HG02981 (cell line): ENCODE data around the gene CUL4B.
"Not testable (repeated sequence)": the region's sequence is repeated elsewhere in the genome, so short reads cannot be mapped to it uniquely, and the experiment has no call there.

Source experiments
- ATAC-seq: cut with Tn5 transposase; IDR thresholded peaks from one replicate; pipeline ENCODE4 v1.9.1; 2021; ENCODE audit warnings: mild to moderate bottlenecking, moderate library complexity; ENCODE audit not compliant: unreplicated experiment

CUL4B gene

DNA sequence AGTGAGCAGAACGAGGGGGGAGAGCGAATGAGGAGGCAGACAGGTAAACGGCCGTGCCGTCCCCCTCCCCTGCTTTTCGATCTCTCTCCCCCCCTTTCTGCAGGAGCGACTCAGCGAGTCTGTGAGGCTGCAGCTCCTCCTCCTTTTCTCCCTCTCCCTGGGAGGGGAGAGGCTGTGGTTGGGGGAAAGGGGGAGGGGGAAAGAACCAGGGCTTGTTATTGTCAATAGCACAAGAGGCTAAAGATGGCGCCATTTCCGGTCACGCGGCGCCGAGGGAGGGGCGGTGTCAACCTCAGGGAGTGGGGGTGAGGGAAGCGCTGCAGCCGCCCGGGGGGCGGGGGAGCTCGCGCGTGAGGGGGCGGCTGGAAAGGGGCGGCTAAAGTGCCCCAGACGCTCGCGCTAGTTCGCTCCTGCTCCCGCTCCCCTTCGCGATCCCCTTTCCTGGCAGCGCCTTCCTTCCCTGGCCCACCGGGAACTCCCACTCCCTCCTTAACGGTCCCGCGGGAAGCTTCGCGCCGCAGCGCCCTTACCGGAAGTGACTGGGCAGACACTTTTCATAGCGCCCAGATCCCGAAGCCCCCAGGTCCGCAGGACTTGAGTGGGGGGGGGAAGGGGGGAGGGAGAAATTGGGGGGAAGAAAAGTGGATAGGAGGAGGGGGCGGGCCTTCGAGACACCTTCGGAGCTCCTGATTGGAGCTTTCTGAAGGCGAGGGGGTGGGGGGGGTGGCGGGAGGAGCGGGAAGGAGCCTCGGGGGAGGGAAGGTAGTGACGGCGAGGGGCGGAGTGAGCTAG lies at the start of gene CUL4B:
TSS of gene CUL4B (minus strand) at position 121 of the 792 bp plus-strand sequence. CDS start 324 bp downstream, outside the sequence.
- peak; percentile 87 for ATAC-seq

DNA sequence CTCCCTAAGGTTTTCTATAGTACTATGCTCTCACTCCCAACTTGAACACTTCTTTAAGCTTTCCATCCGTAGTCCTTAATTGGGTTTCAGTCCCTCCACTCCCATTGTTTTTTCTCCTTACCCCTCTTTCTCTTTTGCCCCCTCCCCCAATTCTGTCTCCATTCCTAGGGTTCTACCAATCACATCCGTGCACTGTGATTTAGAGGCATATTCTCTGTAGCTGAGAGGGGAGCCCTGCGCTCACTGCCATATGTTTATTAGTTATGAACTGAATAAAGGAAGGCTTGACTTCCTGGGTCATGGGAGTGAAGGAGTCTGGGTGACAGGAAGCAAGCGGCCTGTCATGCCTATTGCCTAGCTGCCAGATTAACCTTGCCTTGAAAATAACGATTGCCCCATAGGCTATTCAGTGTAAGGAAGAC lies 43.6 kb upstream of the CUL4B start:
- peak; percentile 66 for ATAC-seq

DNA sequence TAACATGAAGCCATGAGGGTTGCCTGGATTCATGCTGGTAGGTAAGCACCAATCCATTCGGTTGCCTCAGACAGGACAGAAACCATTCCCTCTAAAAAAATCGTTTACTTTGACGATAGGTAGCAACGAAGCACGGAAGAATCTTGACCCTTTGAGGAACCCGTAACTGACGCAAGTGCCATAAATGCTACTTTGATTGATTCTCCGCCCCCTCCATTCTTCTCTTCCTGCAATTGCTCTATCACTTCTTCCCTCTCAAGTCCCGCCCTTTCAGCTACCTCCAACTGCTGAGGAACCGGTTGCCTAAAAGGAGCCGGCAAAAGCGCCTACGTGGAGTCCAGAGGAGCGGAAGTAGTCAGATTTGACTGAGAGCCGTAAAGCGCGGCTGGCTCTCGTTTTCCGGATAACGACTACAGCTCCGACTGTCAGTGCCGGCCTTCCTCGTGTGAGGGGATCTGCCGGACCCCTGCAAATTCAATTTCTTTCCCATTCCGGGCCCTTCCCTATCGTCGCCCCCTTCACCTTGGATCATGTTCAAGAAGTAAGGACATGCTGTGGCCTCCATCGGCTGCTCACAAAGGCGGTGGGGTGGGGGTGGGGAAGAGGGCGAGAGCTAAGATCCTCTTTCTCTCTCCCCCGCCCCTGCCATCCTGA lies 43.1 kb upstream of the CUL4B start, which contains the start of gene MCTS1:
TSS of gene MCTS1 (plus strand) at position 395 of the 654 bp plus-strand sequence. CDS start at position 531, 136 bp downstream.
- ATAC-seq: peak; percentile 93

DNA sequence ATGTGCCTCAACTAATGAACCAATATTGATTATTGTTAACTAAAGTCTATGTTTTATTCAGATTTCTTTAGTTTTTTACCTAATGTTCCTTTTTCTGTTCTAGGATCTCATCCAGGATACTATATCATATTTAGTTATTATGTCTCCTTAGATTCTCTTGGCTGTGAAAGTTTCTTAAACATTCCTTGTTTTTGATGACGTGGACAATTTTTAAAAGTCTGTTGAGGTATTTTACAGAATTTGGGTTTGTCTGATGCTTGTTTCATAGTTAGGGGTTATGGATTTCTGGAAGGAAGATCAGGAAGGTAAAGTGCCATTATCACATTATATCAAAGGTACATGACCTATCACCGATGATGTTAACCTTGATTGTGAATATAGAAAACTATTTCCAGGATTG lies 24.9 kb upstream of the CUL4B start:
- ATAC-seq: no peak

DNA sequence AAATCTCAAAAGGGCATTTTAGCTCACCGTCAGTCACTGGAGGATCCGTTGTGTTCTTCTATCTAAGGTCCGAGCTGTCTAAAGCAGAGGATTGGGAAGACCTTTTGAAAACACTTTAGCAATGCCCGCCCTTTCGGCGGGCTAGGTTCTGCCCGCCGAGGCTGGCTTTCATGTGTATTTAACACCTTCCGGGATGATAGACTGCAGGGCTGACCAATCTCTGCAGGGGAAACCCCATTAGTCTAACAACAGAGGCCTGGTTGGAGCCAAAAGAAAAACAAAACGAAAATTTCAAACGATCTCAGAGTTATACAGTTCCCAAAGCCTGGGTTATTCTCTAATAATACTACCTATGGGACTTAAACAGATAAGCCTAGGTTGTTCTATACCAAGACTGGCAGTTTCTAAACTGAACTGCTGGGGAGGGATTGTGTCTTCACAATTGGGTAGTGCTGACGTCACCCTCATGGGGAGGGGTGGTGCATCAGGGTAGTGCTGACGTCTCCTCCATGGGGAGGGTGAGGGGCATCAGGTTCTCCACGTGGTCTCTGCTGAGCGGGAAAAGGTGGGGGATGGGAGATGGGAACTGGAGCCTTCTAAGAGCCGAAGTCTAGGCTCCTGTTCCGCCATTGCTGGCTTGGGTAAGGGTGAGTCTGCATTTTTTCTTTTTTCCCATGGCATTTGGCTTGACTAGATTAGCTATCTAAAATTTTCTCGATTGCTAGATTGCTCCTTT lies 14.8 kb upstream of the CUL4B start:
- ATAC-seq: no peak

DNA sequence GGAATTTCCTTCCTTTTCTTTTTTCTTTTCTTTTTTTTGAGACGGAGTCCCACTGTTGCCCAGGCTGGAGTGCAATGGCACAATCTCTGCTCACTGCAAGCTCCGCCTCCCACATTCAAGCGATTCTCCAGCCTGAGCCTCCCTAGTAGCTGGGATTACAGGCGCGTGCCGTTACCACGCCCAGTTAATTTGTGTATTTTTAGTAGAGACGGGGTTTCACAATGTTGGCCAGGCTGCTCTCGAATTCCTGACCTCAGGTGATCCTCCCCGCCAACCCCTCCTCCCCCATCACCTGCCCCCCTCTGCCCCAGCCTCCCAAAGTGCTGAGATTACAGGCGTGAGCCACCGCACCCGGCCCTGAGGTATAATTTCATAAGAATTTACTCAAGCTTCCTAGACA lies 13.0 kb upstream of the CUL4B start:
- not testable (repeated sequence) for ATAC-seq

DNA sequence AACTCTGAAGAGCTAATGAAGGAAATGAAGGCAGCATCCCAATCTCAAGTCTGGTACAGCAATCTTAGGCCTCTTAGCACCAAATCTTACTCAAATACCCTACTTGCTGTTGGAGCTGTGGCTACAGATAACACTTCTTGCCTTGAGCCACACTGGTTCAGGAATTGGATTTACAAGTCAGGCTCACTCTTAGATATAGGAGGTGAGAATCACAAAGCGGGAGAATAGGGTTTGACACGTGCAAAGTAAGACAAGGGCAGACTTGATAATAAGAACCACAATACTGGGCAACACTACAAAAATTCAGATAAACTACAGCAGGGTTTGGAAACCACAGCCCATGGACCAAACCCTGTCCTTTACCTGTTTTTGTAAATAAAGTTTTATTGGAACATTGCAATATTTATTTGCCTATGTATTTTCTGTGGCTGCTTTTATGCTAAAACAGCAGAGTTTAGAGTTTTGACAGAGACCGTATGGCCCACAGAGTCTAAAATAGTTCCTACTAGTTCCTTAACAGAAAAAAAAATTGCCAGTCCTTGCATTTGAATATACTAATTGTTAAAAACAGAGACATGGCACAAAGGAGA lies 9.3 kb upstream of the CUL4B start:
- ATAC-seq: no peak

DNA sequence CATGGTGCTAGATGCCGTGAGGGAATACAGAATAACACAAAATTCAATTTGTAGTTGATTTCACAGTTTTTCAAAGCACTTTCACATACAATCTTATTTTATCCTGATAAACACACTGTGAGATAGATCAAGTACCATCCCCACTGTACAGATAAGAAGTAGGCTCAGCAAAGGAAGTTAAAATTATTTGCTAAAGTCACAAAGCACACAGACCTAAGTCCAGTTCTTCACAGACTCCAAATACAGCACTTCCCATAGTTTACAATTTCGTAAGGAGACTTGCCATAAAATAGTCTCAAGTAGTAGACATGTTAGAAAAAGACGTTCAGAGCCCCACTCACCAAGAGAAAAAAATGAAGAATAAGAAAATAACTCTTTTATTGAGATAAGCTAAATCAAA lies 7.8 kb upstream of the CUL4B start:
- no peak for ATAC-seq

DNA sequence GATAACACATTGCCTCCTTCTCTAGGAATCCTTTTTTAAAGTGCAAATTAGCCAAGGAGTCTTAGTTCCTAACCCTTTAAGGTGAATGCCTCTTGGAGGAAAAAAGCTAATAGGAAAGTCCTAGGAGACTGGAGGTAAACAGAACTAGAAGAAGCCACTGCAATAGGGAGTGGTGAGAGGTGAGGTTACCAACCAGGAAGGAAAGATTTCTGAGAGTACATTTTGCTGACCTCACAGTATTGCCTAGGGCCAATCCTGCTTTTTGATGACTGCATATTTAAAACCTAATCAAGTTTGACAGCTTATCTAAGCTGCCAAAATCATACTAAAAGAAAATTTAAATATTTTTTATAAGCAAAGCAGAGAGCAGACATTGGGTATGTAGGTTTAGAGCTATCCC lies 7.3 kb upstream of the CUL4B start:
- ATAC-seq: no peak

DNA sequence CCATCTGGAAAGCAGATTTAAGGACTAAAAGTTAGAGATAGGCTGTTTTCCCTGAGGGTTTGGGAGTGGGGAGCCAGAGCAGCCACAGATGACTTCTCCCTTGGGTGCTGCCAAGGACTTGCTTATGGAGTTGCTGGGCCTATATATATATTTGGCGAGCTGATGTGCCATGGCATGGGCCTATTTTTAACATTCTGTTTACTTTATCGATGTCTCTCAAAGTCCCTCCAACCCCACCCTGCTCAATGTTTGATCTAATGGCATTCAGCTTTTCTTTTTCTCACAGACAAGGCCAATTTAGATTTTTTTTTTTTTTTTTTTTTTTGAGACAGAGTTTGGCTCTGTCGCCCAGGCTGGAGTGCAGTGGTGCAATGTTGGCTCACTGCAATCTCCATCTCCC lies 6.1 kb upstream of the CUL4B start:
- ATAC-seq: no peak

DNA sequence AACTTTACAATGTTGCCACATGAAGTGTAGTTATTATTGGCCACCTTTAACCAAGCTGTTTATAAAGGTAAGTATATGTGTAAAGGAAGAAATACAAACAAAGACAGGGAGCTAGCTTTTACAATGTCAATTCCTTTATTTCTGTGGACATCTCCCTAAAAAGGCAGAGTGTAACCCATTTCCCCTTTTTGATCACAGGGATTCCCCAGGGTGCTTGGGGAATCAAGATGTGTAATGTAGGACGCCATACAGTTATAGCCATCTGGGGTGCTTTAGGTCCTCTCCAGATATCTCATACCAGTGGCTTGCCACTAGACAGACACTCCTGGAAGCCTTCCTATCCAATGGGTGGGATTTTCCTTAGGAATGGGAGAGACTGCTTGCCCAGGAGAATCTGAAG lies 4.2 kb upstream of the CUL4B start:
- ATAC-seq: no peak

DNA sequence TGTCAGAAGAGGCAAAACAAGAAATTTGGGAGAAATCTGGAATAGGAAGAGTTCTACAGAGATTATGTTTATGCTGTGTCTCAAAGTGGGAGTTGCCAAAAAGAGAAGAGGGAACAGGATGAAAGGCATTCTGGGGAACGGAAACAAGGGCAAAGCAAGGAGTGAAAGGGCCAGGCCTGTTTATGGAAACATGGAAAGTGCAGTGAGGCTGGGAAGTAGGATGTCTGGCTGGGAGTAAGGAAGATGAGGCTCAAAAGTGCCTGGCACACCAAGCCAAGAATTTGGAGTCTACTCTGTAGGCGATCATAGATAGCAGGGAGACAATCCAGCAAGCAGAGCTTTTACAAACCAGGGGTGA lies 1.8 kb upstream of the CUL4B start:
- no peak for ATAC-seq

DNA sequence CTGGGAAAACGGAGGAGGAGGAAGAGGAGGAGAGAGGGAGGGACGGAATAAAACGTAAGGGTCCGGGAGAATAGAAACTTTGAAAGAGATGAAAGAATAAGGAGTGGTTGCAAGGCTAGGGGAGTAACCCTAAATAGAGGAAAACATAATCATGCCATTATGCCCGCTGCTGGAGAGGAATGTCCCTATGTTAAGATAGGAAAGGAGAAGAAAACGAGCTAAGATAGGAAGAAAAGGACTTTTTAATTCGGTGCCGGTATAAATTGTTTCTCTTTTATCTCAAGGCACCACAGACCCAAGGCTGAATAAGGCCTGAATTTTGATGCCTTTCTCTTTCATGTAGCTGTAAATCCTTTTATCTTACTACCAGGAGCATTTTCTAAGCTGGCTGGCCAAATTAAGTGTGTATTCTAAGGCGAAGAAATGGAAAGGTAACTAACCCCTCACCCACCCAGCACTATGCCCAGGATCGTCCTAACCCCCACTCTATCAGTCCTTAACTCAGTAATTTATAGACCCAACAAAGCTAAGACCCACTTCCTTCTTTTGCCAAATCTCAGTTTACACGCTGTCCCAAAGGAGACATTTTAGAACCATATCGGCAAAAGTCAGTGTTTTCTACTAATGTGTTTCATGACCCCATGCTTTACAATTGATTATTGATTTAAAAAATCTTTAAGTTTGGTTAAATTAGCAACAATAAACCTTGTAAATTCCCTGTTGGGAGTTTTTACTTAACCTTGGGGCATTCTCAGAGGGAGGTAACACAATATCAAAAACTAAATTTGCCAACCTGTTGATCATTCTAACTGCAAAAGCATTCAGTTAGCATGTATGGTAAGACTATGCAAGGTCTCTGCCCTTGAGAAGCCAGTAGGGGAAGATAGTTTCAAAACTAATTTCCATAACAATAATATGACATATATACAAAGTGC lies 1.1 kb upstream of the CUL4B start:
- ATAC-seq: no peak

DNA sequence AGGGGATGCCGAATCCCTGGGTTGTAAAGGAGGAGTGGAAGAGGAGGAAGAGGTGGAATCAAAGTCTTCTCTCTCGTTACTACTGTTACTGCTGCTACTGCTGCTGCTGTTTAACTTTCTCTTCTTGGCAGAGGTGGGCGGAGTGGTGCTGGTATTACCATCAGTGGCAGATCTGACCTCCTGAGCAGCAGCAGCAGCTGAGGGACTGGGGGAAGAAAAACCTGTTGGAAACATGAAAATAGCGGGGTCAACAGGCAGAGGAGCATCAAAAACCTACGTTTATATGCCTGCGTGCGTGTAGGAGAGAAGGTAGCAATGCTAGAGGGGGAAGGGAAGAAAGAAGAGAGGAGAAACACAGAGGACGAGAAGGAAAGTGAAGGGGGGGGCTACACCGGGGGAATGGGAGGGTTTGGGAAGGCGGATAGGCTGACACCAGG lies 339 bp downstream of the CUL4B start:
- peak; percentile 30 for ATAC-seq

DNA sequence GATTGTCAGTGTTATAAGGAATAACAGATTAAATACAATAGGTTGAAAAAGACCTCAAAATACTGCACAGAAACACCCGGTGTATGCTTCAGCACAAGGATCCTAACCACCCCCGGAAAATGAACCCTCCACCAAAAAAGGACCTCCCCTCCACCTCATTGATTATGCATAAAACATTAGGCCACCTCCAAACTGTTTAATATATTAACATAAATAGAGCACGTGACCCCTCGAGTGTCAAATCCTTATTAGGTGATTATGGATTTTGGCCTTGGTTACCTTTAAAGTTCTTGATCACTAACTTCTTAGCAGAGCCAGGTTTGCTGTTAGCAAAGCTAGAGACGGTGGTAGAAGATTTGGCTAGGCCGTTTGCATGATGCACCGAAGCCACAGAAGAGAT lies 958 bp downstream of the CUL4B start:
- no peak for ATAC-seq

DNA sequence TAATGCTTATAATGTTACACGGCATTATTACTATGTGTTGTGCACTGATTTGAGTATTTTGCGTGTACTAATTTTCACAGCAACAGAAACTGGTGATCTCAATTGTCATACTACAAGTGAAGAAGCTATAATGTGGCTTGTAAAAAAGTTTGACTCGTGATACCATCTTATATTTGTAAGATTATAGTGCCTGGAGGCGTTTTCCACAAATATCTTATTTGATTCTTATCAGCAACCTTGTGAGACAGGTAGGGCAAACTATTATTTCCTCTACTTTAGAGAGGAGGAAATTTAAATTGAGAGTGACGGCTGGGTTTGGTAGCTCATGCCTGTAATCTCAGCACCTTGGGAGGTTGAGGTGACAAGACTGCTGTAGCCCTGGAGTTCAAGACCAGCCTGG lies 4.5 kb downstream of the CUL4B start:
- ATAC-seq: no peak

DNA sequence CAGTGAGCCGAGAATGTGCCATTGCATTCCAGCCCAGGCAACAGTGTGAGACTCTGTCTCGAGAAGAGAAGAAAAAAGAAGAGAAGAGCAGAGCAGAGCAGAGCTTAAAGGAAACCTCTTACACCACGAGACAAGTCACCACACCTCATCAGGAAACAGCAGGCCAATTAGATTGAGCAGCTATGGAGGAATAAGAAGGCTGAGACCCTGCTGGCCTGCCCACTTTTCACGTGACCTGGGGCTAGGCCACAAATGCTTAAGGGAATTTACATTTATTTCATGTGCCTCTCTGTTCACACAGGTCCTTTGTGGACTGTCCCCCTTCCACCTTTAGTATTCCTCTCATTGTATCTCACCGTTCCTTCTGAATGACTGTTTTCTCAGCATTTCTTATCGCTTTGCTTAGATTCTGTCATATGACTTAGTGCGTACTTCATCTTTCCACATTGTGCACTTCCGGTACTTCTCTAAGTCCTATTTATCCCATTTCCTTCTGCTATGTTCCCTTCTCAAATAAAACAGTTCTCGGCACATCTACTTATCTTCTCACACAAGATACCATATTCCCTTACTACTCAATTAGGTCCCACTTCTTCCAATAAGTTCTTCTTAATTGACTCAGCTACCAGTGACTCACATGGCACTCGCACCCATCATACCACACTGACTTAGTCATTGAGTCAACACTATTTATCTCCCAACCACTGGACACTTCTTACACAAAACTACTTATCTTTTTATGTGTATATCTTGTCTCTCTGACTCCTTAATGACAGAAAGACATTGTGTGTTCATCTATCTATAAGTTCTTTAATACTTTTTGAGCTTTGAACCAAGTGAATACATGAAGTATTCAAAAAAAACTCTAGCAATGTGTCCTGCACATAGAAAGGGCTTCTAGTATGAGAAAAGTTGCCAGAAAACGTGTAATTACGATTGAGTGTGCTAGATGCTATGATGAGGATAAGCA lies 11.0 kb downstream of the CUL4B start:
- no peak for ATAC-seq

DNA sequence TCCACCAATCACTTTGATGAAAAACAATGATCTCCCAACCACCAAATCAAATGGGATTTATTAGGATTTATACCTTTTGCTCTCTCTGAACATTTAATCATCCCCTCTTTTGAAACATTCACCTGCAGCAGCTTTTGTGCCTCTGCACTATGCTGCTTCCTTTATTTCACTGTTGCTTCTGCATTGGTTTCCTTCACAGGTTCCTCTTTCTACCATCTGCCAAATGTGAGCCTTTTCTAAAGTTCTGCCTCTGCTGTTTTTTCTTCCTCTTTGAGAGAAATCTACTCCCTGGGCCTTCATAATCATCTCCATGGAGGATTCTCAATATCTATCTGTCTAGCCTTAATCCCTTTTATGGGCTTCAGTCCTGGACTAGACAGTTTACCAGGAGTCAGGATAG lies 24.7 kb downstream of the CUL4B start:
- no peak for ATAC-seq
